ENCODE data around the gene CTU2. TPM values are rescaled to one million over a fixed set of nuclear protein-coding genes. Genes with fewer than 3 reads are reported as not detected.

The CTU2 gene
- polyA plus RNA-seq, 1 of the 3 experiments (the other 2 are of a cell fraction) = 16.2 TPM

GRCh38 chr16:88695218-88695617, 11.1 kb upstream of the CTU2 start:
- Histone ChIP-seq H3F3A (replicated peaks; ENCODE audit: insufficient read depth) (no peaks in the 10 kb centered on the region), H3K9me3 (no peaks in the 10 kb centered on the region), H4K20me1 (ENCODE audit: insufficient read depth) (no peaks in the 10 kb centered on the region), H3K27me3 (ENCODE audit: insufficient read depth) (no peaks in the 10 kb centered on the region), H3K36me3 (replicated peaks in 1 of 2; ENCODE audit: control insufficient read depth in 1 of 2, insufficient read depth in 2 of 2, low read length in 1 of 2) (peaks cover 0 to 24% of the 10 kb centered on the region in 2 experiments), H3K9ac (no peak overlapping the region), H3K4me1 (ENCODE audit: control insufficient read depth in 1 of 2, insufficient read depth in 2 of 2, low read depth in 1 of 2, low read length in 1 of 2) (no peaks in the 10 kb centered on the region), H3K4me3 (ENCODE audit: low read depth in 2 of 2, low read length in 1 of 2) (no peak overlapping the region), H3K79me2 (ENCODE audit: insufficient read depth) (no peaks in the 10 kb centered on the region), H3K9me2 (no peaks in the 10 kb centered on the region), H3K4me2 (no peak overlapping the region), H3K27ac (ENCODE audit: low read depth in 2 of 2, low read length in 1 of 2) (no peak overlapping the region), H2AFZ (ENCODE audit: low read depth) (no peak overlapping the region)
- no peak for TF ChIP-seq MXI1 (IDR thresholded peaks at IDR 0.05; ENCODE audit: low read depth, low read length)
- TF ChIP-seq NFIC (IDR thresholded peaks at IDR 0.05; ENCODE audit: borderline replicate concordance) = no peak
- TF ChIP-seq EP300 (IDR thresholded peaks at IDR 0.05; ENCODE audit: borderline replicate concordance in 1 of 2, low read depth in 1 of 2, low read length in 1 of 2) = no peak
- no peak for TF ChIP-seq SMC3 (IDR thresholded peaks at IDR 0.05; ENCODE audit: low read depth, low read length)
- TF ChIP-seq REST (IDR thresholded peaks at IDR 0.05; ENCODE audit: low read depth, low read length) = no peak
- no peak for TF ChIP-seq FOSL2 (IDR thresholded peaks at IDR 0.05; ENCODE audit: borderline replicate concordance, low read depth)
- no peak for TF ChIP-seq SIN3A (IDR thresholded peaks at IDR 0.05; ENCODE audit: borderline replicate concordance, low read depth, low read length)
- TF ChIP-seq, protein P1, sequence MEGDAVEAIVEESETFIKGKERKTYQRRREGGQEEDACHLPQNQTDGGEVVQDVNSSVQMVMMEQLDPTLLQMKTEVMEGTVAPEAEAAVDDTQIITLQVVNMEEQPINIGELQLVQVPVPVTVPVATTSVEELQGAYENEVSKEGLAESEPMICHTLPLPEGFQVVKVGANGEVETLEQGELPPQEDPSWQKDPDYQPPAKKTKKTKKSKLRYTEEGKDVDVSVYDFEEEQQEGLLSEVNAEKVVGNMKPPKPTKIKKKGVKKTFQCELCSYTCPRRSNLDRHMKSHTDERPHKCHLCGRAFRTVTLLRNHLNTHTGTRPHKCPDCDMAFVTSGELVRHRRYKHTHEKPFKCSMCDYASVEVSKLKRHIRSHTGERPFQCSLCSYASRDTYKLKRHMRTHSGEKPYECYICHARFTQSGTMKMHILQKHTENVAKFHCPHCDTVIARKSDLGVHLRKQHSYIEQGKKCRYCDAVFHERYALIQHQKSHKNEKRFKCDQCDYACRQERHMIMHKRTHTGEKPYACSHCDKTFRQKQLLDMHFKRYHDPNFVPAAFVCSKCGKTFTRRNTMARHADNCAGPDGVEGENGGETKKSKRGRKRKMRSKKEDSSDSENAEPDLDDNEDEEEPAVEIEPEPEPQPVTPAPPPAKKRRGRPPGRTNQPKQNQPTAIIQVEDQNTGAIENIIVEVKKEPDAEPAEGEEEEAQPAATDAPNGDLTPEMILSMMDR (IDR thresholded peaks at IDR 0.05) = no peak
- no peak for TF ChIP-seq TEAD4 (IDR thresholded peaks at IDR 0.05; ENCODE audit: borderline replicate concordance, insufficient read depth)
- TF ChIP-seq EZH2phosphoT487 (IDR thresholded peaks at IDR 0.05; ENCODE audit: borderline replicate concordance, low read depth) = no peak
- no peak for TF ChIP-seq TCF12 (IDR thresholded peaks at IDR 0.05)
- POLR2A ChIA-PET = no interaction called here
- no peak for DNase-seq
- 100% methylated on average over 1 of the region's 15 CpGs for WGBS (ENCODE audit: low lambda C conversion rate)
- CTCF ChIA-PET = no interaction called here

- H4K20me1 ChIP-seq (ENCODE audit: insufficient read depth) = no peaks in the 10 kb centered on the region
- DNase-seq = no peak
- CTCF ChIA-PET = no interaction called here
- POLR2A ChIA-PET = interaction anchor here (0.6 kb wide), 1 partner anchor 8 kb away, joined by 6 read pairs; no protein-coding TSS in a partner anchor
- H3K27me3 ChIP-seq (ENCODE audit: insufficient read depth) = no peaks in the 10 kb centered on the region
- no peaks in the 10 kb centered on the region for H3K9me3 ChIP-seq
- no peaks in the 10 kb centered on the region for H3K79me2 ChIP-seq (ENCODE audit: insufficient read depth)
- no peak overlapping the region for H3K9ac ChIP-seq
- H2AFZ ChIP-seq (ENCODE audit: low read depth) = no peak overlapping the region
- no peak overlapping the region for H3K4me2 ChIP-seq
- H3K36me3 ChIP-seq (replicated peaks in 1 of 2; ENCODE audit: control insufficient read depth in 1 of 2, insufficient read depth in 2 of 2, low read length in 1 of 2) = peaks cover 0 to 24% of the 10 kb centered on the region in 2 experiments
- WGBS (ENCODE audit: low lambda C conversion rate) = 97% methylated on average over 7 of the region's 7 CpGs
- H3K4me3 ChIP-seq (ENCODE audit: low read depth in 2 of 2, low read length in 1 of 2) = no peak overlapping the region
- no peaks in the 10 kb centered on the region for H3K9me2 ChIP-seq
- H3K27ac ChIP-seq (ENCODE audit: low read depth in 2 of 2, low read length in 1 of 2) = no peak overlapping the region
- H3F3A ChIP-seq (replicated peaks; ENCODE audit: insufficient read depth) = no peaks in the 10 kb centered on the region
- peaks cover 0 to 4% of the 10 kb centered on the region in 2 experiments; a peak in 2 of 4 replicates for H3K4me1 ChIP-seq (ENCODE audit: control insufficient read depth in 1 of 2, insufficient read depth in 2 of 2, low read depth in 1 of 2, low read length in 1 of 2)
- no peak for TF ChIP-seq MEF2A (IDR thresholded peaks at IDR 0.05; ENCODE audit: borderline replicate concordance, low read depth)
- TF ChIP-seq IRF3 (IDR thresholded peaks at IDR 0.05; ENCODE audit: low read depth, low read length) = no peak
- TF ChIP-seq JUND (IDR thresholded peaks at IDR 0.05) = no peak
- TF ChIP-seq USF1 (IDR thresholded peaks at IDR 0.05; ENCODE audit: borderline replicate concordance, low read depth) = no peak
- TF ChIP-seq RFX5 (IDR thresholded peaks at IDR 0.05; ENCODE audit: low read length) = no peak
- no peak for TF ChIP-seq YY1 (IDR thresholded peaks at IDR 0.05; ENCODE audit: low read depth)
- TF ChIP-seq MXI1 (IDR thresholded peaks at IDR 0.05; ENCODE audit: low read depth, low read length) = no peak
- TF ChIP-seq, protein P2, sequence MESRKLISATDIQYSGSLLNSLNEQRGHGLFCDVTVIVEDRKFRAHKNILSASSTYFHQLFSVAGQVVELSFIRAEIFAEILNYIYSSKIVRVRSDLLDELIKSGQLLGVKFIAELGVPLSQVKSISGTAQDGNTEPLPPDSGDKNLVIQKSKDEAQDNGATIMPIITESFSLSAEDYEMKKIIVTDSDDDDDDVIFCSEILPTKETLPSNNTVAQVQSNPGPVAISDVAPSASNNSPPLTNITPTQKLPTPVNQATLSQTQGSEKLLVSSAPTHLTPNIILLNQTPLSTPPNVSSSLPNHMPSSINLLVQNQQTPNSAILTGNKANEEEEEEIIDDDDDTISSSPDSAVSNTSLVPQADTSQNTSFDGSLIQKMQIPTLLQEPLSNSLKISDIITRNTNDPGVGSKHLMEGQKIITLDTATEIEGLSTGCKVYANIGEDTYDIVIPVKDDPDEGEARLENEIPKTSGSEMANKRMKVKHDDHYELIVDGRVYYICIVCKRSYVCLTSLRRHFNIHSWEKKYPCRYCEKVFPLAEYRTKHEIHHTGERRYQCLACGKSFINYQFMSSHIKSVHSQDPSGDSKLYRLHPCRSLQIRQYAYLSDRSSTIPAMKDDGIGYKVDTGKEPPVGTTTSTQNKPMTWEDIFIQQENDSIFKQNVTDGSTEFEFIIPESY (IDR thresholded peaks at IDR 0.05; ENCODE audit: borderline replicate concordance, low read depth) = no peak
- no peak for TF ChIP-seq RAD21 (IDR thresholded peaks at IDR 0.05; ENCODE audit: low read length)
- TF ChIP-seq FOXJ3 (CRISPR knock-in tag; IDR thresholded peaks at IDR 0.05) = no peak
Measured at GRCh38 chr16:88695753-88696152, 10.6 kb upstream of the CTU2 start.
